Measurements from ENCODE around the gene CBFA2T3.

- TF ChIP-seq CTCF (IDR thresholded peaks at IDR 0.05; ENCODE audit: low read depth, low read length) (no peak), EZH2phosphoT487 (IDR thresholded peaks at IDR 0.05; ENCODE audit: low read depth) (no peak)
Measured at GRCh38 chr16:88908307-88908706, 68.7 kb downstream of the CBFA2T3 start.
